ENCODE results near the gene IL10RB. TPM values are rescaled to one million over a fixed set of nuclear protein-coding genes. Genes with fewer than 3 reads are reported as not detected.

IL10RB gene
- total and polyA plus RNA-seq, 2 donors (not counting 1 experiment from before 2014, with no cell fraction given), result 29.3 to 32.5 TPM

DNA sequence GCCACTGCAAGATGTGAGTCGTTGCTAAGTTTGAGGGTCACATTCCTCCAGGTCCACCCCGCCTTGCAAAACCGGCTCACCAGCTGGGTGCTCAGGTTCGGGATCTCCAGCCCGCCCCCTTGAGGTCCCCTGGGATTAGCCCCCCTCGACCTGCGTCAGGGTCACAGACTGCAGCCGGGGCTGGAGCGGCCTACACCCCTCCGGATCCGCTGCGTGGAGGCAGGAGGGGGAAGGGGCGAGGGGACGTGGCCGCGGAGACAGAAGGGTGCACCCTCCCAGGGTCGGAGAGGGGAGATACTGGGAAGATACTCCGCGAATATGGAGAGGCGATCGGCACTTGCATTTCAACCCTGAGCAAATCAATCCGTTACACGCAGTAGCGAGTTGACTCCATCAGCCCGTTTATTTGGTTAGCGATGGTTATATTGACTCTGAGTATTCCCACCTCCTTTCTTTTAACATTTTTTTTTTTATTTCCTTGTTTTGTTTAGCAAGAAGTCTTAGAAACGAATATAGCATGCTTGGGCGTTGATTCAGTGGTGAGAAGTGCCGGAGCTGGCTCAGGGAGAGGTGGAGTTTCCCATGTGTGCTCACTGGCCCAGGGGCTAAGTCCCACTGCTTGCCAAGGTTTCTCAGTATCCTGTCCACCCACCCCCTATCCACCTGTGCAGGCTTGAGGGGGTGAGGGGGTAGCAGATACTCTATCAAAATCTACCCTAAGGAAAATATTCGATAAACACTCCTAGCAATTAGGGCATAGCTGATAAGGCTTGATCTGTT lies 35.4 kb upstream of the IL10RB start:
- Histone ChIP-seq H3K4me3 (ENCODE audit: control extremely low read depth in 1 of 5, extremely low read depth in 1 of 5, insufficient read depth in 1 of 5, low read depth in 2 of 5, low read length in 4 of 5) (peak overlapping the region; percentile 66 to 97 (median 93)), H3K27me3 (replicated peaks in 1 of 4; ENCODE audit: control extremely low read depth in 1 of 4, control insufficient read depth in 3 of 4, insufficient read depth in 4 of 4, low read length in 3 of 4) (no peaks in the 10 kb centered on the region), H3K4me2 (replicated peaks; ENCODE audit: low read depth, low read length, poor library complexity, severe bottlenecking) (peak overlapping the region; percentile 80), H2AFZ (ENCODE audit: insufficient read depth, low read depth, low read length, poor library complexity, severe bottlenecking) (peak overlapping the region; percentile 93), H3K9ac (ENCODE audit: low read length) (peak overlapping the region; percentile 86), H3K36me3 (replicated peaks in 1 of 2; ENCODE audit: control extremely low read depth in 1 of 2, control insufficient read depth in 1 of 2, extremely low read depth in 1 of 2, insufficient read depth in 2 of 2, low read length in 1 of 2) (peaks cover 4 to 8% of the 10 kb centered on the region in 2 experiments), H3K4me1 (ENCODE audit: control insufficient read depth in 2 of 2, insufficient read depth in 2 of 2, low read length in 2 of 2) (peaks cover 30 to 42% of the 10 kb centered on the region in 2 donors), H3K27ac (ENCODE audit: low read length in 2 of 2) (peak overlapping the region; percentile 54 to 84), H3K9me3 (ENCODE audit: control extremely low read depth in 1 of 3, control insufficient read depth in 2 of 3, insufficient read depth in 1 of 3, low read length in 2 of 3) (no peaks in the 10 kb centered on the region), H3K79me2 (ENCODE audit: control insufficient read depth, insufficient read depth, low read length) (peaks cover 73% of the 10 kb centered on the region), H4K20me1 (ENCODE audit: control insufficient read depth, insufficient read depth, low read length, poor library complexity, severe bottlenecking) (peaks cover 13% of the 10 kb centered on the region)
- Mint-ChIP-seq H3K4me3 (peak overlapping the region; percentile 92), H3K4me1 (peaks cover 43% of the 10 kb centered on the region), H3K27ac (peak overlapping the region; percentile 89), H3K9me3 (ENCODE audit: insufficient read depth) (no peaks in the 10 kb centered on the region), H3K27me3 (no peaks in the 10 kb centered on the region)
- ATAC-seq (ENCODE audit: low read depth), result peak; percentile 66
- peak; percentile 84 for DNase-seq
- TF ChIP-seq, protein P1, sequence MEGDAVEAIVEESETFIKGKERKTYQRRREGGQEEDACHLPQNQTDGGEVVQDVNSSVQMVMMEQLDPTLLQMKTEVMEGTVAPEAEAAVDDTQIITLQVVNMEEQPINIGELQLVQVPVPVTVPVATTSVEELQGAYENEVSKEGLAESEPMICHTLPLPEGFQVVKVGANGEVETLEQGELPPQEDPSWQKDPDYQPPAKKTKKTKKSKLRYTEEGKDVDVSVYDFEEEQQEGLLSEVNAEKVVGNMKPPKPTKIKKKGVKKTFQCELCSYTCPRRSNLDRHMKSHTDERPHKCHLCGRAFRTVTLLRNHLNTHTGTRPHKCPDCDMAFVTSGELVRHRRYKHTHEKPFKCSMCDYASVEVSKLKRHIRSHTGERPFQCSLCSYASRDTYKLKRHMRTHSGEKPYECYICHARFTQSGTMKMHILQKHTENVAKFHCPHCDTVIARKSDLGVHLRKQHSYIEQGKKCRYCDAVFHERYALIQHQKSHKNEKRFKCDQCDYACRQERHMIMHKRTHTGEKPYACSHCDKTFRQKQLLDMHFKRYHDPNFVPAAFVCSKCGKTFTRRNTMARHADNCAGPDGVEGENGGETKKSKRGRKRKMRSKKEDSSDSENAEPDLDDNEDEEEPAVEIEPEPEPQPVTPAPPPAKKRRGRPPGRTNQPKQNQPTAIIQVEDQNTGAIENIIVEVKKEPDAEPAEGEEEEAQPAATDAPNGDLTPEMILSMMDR (IDR thresholded peaks at IDR 0.05), result no peak
- no peak for TF ChIP-seq EZH2 (IDR thresholded peaks at IDR 0.05; ENCODE audit: borderline replicate concordance, insufficient read depth, low read depth, low read length, poor library complexity, severe bottlenecking)
- ChIA-PET POLR2A (interaction anchor here (0.8 kb wide), 1 partner anchor 261 kb away, joined by 3 read pairs; the partner anchor contains the start of gene DNAJC28), CTCF (interaction anchor here (1.0 to 1.6 kb wide), 2 partner anchors 31 to 34 kb away, joined by 3 to 4 read pairs; no protein-coding TSS in a partner anchor)
- intact Hi-C loops (cut with micrococcal nuclease), result loop anchor here (1.0 to 5.0 kb wide), 2 partner anchors 30 to 312 kb away; partner anchors contain the start of genes GART and SON
- under 1% methylated on average over 19 of the region's 30 CpGs for WGBS (ENCODE audit: insufficient coverage)
